ENCODE measurements around the gene MCC.

- TF ChIP-seq SUZ12 (IDR thresholded peaks at IDR 0.05; ENCODE audit: extremely low read depth, insufficient read depth, insufficient read length) (no peak), YY1 (IDR thresholded peaks at IDR 0.05; ENCODE audit: insufficient read depth, insufficient read length) (no peak)
Observed at GRCh38 chr5:113047234-113047633, 441.0 kb downstream of the MCC start.
